Gastroesophageal sphincter (tissue), 4 donors: ENCODE measurements around the gene CFHR3. TPM values are rescaled to one million over a fixed set of nuclear protein-coding genes. Genes with fewer than 3 reads are reported as not detected.
"Not testable (repeated sequence)": the region's sequence is repeated elsewhere in the genome, so short reads cannot be mapped to it uniquely, and the experiment has no call there.

Experiments
- ATAC-seq: fragments of 150-250 bp; one replicate; pipeline ENCODE4 v1.9.1; 2016; ENCODE audit warnings: mild to moderate bottlenecking, moderate library complexity
- H3K27ac ChIP-seq, 4 donors: fragments of 200-600 bp; sonication (generic) in 3 of 4; 1 replicate in 3 of 4; 2 replicates in 1 of 4; pipeline ENCODE4 v1.5.1; 2016 to 2019
- H3K27me3 ChIP-seq: fragments of 200-600 bp; sonication (generic); one replicate; pipeline ENCODE4 v1.5.1; 2019
- H3K36me3 ChIP-seq, 2 donors: fragments of 200-600 bp; sonication (generic); one replicate each; pipeline ENCODE4 v1.5.1; 2019; ENCODE audit warnings: control low read depth in 1 of 2
- H3K4me1 ChIP-seq, 3 donors: fragments of 200-600 bp; sonication (generic); 1 replicate in 2 of 3; 2 replicates in 1 of 3; pipeline ENCODE4 v1.5.1; 2016 to 2019; ENCODE audit warnings: control low read depth in 2 of 3
- H3K4me3 ChIP-seq, 2 donors: fragments of 200-600 bp; sonication (generic); one replicate each; pipeline ENCODE4 v1.5.1; 2019; ENCODE audit warnings: mild to moderate bottlenecking in 1 of 2, moderate library complexity in 1 of 2
- H3K9me3 ChIP-seq, 3 donors: fragments of 200-600 bp; sonication (generic); one replicate each; pipeline ENCODE4 v1.5.1; 2017 to 2019; ENCODE audit warnings: control low read depth in 2 of 3
- CTCF ChIP-seq, 4 experiments: fragments of 200-600 bp in 2 of 4; fragments of 450-650 bp in 2 of 4; sonication (generic) in 1 of 4; IDR thresholded peaks; one replicate each; pipeline ENCODE4 v1.5.1; 2017 to 2019; ENCODE audit warnings: antibody characterized with exemption in 4 of 4, mild to moderate bottlenecking in 2 of 4, moderate library complexity in 2 of 4
- EP300 ChIP-seq: sonication (generic); formaldehyde crosslinking; IDR thresholded peaks from one replicate; pipeline ENCODE4 v1.6.1; 2017; ENCODE audit warnings: antibody characterized with exemption, mild to moderate bottlenecking
- POLR2A ChIP-seq, 2 donors: fragments of 450-650 bp; IDR thresholded peaks; one replicate each; pipeline ENCODE4 v1.6.1; 2017; ENCODE audit warnings: antibody characterized with exemption in 2 of 2, mild to moderate bottlenecking in 2 of 2, moderate library complexity in 1 of 2
- POLR2AphosphoS5 ChIP-seq: sonication (generic); formaldehyde crosslinking; IDR thresholded peaks from one replicate; pipeline ENCODE4 v1.6.1; 2017; ENCODE audit warnings: antibody characterized with exemption
- WGBS, 2 donors: methylation state at CpG; one replicate each; pipeline ENCODE4 v1.1.5; 2018; ENCODE audit warnings: low coverage in 1 of 2; 5-methylcytosine and 5-hydroxymethylcytosine counted together
- total RNA-seq, 4 donors: library from RNA; depleted of rRNA; stranded (reverse); fragments of >200 nt; gene quantifications; one replicate each; pipeline ENCODE4 v1.1.0, GENCODE V29; 2016

Gene CFHR3
- total RNA-seq, 4 donors from 2014 or later, result 0.25 TPM; not detected in 3

- Histone ChIP-seq H3K4me1 (no peaks in the 10 kb centered on the region), H3K27me3 (no peaks in the 10 kb centered on the region), H3K27ac (no peak overlapping the region), H3K9me3 (no peaks in the 10 kb centered on the region), H3K36me3 (no peaks in the 10 kb centered on the region), H3K4me3 (no peak overlapping the region)
- no peak for ATAC-seq
- 82 to 100% methylated on average over 1 of the region's 1 CpG for WGBS, 2 donors
- TF ChIP-seq EP300 (no peak), CTCF (IDR thresholded peaks at IDR 0.05) (no peak), POLR2A (IDR thresholded peaks at IDR 0.05) (no peak), POLR2AphosphoS5 (no peak)
Observed at GRCh38 chr1:196779093-196779492, 4.5 kb downstream of the CFHR3 start.

GRCh38 chr1:196791252-196791651 lies 16.6 kb downstream of the CFHR3 start:
- H3K27me3 ChIP-seq, H3K4me1 ChIP-seq, H3K27ac ChIP-seq, ATAC-seq, H3K36me3 ChIP-seq, H3K4me3 ChIP-seq, H3K9me3 ChIP-seq: not testable (repeated sequence)
- WGBS, 2 donors, result 88% methylated on average over 1 of the region's 1 CpG; no CpG with 5 or more reads in 1 of the 2 donors

- not testable (repeated sequence) for H3K4me1 ChIP-seq, H3K36me3 ChIP-seq, H3K9me3 ChIP-seq, H3K27me3 ChIP-seq, H3K4me3 ChIP-seq, H3K27ac ChIP-seq, ATAC-seq
- 13 to 14% methylated on average over 3 to 4 of the region's 4 CpGs for WGBS, 2 donors
Observed at GRCh38 chr1:196794103-196794502, 19.5 kb downstream of the CFHR3 start.

- Histone ChIP-seq H3K27me3 (no peaks in the 10 kb centered on the region), H3K4me1 (no peaks in the 10 kb centered on the region), H3K27ac (no peak overlapping the region), H3K4me3 (no peak overlapping the region), H3K9me3 (no peaks in the 10 kb centered on the region), H3K36me3 (no peaks in the 10 kb centered on the region)
- 19 to 72% methylated on average over 2 of the region's 2 CpGs for WGBS, 2 donors
- no peak for TF ChIP-seq CTCF (IDR thresholded peaks at IDR 0.05)
- TF ChIP-seq POLR2AphosphoS5, result no peak
- no peak for ATAC-seq
Observed at GRCh38 chr1:196797891-196798290, 23.3 kb downstream of the CFHR3 start.

GRCh38 chr1:196801920-196802319 lies 27.3 kb downstream of the CFHR3 start:
- not testable (repeated sequence) for H3K36me3 ChIP-seq
- WGBS, 2 donors, result 33 to 75% methylated on average over 1 of the region's 1 CpG

GRCh38 chr1:196808529-196809235 lies 34.0 kb downstream of the CFHR3 start:
- no peaks in the 10 kb centered on the region for H3K27me3 ChIP-seq
- ATAC-seq, result no peak
- no peak overlapping the region for H3K27ac ChIP-seq
- no peaks in the 10 kb centered on the region for H3K4me1 ChIP-seq
- no peak overlapping the region for H3K4me3 ChIP-seq
- WGBS, 2 donors, result 91 to 98% methylated on average over 6 of the region's 22 CpGs
- no peak for TF ChIP-seq POLR2AphosphoS5
- no peak for TF ChIP-seq POLR2A (IDR thresholded peaks at IDR 0.05)
- TF ChIP-seq EP300, result no peak
- TF ChIP-seq CTCF (IDR thresholded peaks at IDR 0.05), result no peak
- H3K9me3 ChIP-seq, result no peaks in the 10 kb centered on the region
- H3K36me3 ChIP-seq, result no peaks in the 10 kb centered on the region

More at GRCh38 chr1:196801920-196802319, 27.3 kb downstream of the CFHR3 start:
- H3K4me1 ChIP-seq, H3K9me3 ChIP-seq, H3K4me3 ChIP-seq, H3K27ac ChIP-seq, H3K27me3 ChIP-seq, ATAC-seq: not testable (repeated sequence)

- not testable (repeated sequence) for H3K36me3 ChIP-seq
Observed at GRCh38 chr1:196817442-196817841, 42.8 kb downstream of the CFHR3 start.

GRCh38 chr1:196819531-196819930 lies 44.9 kb downstream of the CFHR3 start, which contains the start of gene CFHR1:
TSS of gene CFHR1 (plus strand) at chr1:196819731. CDS start at chr1:196819845, 114 bp downstream.
- H3K36me3 ChIP-seq, H3K27ac ChIP-seq, H3K9me3 ChIP-seq, H3K27me3 ChIP-seq, ATAC-seq, H3K4me3 ChIP-seq, H3K4me1 ChIP-seq: not testable (repeated sequence)
- no CpG with 5 or more reads among the region's 1 CpG for WGBS, 2 donors

More at GRCh38 chr1:196817442-196817841, 42.8 kb downstream of the CFHR3 start:
- H3K27me3 ChIP-seq, ATAC-seq, H3K9me3 ChIP-seq, H3K4me1 ChIP-seq, H3K27ac ChIP-seq, H3K4me3 ChIP-seq: not testable (repeated sequence)
- 20% methylated on average over 1 of the region's 6 CpGs; no CpG with 5 or more reads in 1 of the 2 donors for WGBS, 2 donors
